Activated naive CD4-positive, alpha-beta T cell (primary cell): ENCODE measurements around the gene AAGAB.
"Not testable (repeated sequence)": the region's sequence is repeated elsewhere in the genome, so short reads cannot be mapped to it uniquely, and the experiment has no call there.

Experiments used
- DNase-seq, 4 experiments: peaks; one replicate each; lab custom pipeline; 2025; lab: John Stamatoyannopoulos, UW

The AAGAB gene

DNA sequence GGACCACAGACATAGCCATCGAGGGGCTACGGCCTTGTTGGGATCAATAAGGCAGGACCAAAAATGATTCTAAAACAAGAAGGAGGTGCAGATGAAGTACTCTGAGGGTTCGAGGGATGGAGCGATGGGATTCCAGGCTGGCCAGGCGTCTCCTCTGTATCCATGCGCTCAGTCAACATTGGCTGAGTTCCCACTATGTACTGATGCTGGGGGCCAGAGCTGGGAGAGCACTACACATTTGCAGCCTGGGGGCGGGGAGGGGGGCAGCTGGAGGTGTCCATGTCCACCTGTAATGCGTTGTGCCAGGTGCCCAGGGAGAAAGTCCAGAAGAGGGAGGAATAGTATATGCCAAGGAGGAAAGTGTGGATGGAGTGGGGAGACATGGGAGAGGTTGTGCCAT is 81.5 kb downstream of the AAGAB start:
- no peak for DNase-seq

DNA sequence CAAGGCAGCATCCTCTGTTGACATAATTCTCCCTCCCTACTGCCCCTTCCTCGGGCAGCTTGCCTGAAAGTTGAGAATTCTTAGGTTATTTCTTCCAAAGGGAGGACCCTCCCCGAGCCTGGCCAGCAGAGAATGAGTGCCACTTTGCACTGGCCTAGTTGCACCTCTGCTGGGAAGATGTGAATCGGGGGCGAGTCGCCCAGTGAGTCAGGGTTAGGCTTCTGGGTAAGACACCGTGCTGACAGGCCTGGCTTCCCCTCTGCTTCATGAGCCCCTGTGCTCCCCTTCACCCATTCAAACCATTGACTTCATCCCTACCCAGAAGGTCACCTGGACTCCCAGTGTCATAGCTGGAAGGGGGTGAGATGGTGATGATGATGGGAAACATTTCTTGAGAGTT is 82.3 kb downstream of the AAGAB start:
- no peak for DNase-seq

GRCh38 chr15:67171471-67171870 is 83.0 kb downstream of the AAGAB start:
- DNase-seq, result no peak

- DNase-seq, result no peak
These were observed 84.1 kb downstream of the AAGAB start for GRCh38 chr15:67170143-67170925.

DNA sequence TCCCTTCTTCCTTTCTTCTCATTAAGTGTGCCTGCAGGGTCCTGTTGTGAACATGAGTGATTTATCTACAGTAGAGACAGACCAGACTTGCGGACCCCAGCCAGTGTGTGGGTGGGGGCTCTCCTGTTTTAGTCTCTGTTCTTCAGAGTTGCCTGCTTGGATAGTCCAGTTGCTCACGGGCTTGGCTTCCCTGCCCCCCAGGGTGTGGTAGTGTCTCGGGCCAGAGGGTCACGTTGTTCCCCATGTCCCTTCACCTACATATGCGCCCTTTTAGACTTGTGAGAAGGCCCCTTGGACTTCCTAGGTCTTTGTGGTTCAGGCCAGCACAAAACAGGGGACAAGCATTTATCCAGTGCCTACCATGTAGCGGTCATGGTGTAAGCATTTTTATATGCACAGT is 85.8 kb downstream of the AAGAB start:
- DNase-seq, result no peak

DNA sequence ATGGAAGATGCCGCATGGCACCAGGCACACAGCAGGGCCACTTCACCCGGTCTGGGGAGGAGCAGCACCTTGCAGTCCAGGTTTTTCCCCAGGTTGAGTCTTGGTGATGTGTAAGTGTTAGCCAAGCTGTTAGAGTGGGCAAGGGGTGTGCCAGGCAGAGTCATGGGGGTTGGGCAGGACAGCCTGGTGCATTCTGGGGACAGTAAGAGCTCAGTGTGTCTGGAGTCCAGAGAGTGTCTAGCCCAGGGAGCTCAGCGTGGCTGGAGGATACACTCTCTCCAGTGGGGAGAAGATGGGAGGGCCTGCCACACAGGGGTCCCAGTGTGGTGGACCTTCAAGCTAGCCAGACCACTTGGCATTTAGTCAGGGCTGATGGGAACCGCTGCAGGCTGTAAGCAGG is 87.4 kb downstream of the AAGAB start:
- DNase-seq, result no peak

DNA sequence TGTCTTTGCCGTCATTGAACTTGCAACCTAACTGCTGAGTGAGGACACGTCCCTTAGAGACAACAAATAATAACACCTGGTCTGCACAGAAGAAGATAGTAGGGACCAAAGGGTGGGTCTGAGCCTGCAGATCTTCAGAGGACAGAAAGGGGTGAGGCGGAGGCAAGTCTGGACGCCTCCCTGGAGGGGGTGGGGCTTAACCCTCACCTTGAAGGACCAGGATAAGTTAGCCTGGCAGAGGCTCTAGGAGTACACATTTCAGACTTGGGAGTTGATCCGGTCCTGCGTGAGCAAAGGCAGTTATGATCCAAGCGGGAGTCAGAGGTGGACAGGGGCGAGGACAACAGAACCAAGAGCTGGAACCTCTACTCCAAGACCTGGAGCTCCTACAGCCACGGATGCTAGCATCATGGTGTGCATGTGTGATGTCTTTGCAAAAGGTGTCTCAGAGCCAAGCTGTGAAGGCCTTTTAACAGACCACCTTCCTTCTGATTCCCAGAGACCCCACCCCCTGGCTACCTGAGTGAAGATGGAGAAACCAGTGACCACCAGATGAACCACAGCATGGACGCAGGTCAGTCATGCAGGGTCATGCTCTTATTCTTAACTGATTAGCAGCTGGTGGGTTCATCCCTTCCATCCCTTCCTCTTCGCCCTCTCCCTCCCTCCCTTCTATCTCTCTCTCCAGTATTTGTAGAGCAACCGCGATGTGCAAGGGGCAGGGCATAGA is 88.0 kb downstream of the AAGAB start:
- DNase-seq, result no peak

GRCh38 chr15:67165254-67166253 is 88.9 kb downstream of the AAGAB start:
- no peak for DNase-seq

- DNase-seq, result no peak
These were observed 89.6 kb downstream of the AAGAB start for GRCh38 chr15:67164811-67165253.

DNA sequence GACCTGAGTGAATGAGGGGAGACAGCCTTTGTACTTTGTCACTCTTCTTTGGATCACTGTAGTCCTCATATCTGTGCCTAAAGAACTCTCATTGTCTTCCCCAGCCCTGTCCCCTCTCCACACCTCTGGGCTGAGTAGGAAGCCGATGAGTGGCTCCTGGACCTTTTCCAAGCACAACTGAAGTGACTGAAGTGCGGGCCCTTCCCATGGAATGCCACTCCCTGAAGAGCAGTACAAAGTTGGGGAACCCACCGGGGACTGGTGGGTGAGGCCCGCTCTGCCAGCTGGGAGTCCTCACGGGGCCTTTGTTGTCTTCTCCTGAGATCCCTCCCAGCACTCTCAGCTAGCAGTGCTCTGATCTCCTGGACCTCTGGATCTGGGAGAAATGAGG is 90.1 kb downstream of the AAGAB start:
- DNase-seq, result no peak

DNA sequence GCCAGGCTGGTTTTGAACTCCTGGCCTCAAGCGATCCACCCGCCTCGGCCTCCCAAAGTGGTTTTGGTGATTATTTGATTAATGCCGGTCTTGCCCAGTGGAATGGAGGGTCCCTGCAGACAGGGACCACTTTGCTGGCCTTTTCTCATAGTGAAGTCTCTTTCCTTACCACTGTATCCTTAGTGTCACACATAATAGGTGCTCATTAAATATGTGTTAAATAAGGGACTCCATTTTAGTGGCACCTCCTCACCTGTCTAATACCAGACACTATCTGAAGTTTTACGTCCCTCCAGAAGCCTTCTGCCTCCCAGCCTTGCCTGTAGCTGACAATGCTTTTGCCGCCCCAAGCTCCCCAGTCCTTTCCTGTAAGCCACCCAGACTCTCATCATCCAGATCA is 91.3 kb downstream of the AAGAB start:
- DNase-seq, result no peak

DNA sequence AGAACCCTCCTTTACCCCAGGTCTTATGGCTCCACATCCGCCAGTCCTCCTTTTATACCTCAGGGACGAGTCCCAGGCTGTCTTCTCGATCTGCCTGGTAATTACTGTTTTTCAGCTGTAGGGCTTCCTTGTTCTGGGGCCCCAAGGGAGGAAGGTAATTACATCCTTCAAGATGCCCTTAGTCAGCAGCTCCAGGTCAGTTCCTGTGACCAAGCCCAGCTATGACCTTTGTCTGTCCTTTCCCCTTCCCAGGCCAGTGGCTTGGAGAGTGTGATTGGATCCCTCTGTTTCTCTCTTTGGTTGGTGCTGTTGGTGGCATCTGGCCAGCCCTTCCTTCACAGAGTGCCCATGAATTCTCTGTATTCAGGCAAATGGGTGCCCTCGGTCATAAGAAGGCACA is 92.6 kb downstream of the AAGAB start:
- DNase-seq, result no peak

DNA sequence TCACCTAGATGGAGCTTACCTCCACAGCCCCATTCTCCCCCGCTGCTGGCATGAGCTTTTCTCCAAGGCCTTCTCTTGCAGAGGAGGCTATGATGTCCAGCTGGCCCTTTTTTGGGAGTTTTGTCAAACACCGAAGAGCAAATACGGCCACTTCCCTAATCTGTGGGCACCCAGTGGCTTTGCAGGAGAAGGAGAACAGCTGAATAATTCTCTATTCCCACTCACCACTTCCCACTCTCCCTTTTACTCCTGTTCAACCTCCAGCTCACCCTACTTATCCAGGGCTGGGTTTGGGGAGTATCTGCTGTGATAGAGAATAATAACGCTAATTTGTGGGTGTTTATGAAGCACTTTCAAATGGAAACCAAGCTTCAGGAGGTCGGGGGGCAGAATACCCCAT is 93.0 kb downstream of the AAGAB start:
- DNase-seq, result no peak

GRCh38 chr15:67158367-67158766 is 96.1 kb downstream of the AAGAB start:
- DNase-seq, result no peak

DNA sequence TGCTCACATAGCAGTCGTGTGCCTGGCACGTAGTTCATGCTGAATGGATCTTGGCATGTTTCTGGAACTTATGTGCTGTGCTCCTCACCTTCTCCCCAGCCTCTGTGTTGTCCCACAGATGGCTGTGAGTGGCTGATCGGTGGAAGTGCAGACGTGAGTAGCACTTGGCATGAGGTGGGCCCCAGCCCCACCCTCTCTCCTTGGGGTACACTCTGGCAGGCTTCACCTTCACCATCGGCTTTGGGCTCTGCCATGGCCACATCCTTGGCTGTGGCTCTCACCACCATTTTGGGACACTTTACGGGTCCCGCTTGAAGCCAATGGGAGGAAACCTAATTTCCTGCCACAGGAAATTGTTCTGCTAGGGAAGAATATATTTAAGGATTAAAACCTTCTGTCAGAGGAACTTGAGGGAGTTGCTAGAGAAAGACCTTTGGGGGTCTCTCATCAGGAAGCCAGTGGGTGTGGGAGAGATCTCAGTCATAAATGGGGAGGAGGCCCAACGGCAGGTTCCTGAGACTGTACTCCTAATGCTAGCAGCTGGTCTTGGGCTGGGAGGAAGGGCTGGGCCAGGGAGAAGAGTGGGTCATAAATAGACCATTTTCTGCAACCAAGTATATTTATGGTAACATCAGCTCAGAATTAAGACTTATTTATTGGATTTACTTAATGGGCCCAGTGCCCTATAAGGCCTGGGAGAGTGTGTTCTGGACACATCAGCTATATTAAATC is 96.8 kb downstream of the AAGAB start:
- no peak for DNase-seq

- no peak for DNase-seq
These were observed 97.6 kb downstream of the AAGAB start for GRCh38 chr15:67156834-67157233.

- DNase-seq, result no peak
These were observed 98.0 kb downstream of the AAGAB start for GRCh38 chr15:67156426-67156825.

DNA sequence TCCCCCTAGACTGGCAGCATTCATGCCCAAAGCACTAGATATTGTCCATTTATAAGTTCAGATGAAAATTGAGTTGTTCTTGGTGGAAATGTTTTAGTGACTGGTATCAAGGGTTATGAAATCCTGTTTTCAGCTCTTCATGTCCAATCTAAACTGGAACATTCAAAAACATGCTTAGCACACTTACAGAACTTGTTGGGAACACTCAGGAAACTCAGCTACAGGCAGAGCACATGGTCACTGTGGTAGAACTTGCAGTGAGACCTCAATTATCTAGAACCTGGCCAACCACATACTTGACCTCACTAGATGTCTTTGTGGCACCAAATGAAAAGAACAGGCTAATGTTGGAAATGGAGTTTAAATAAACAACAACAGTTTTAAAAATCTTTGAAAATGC is 100.2 kb downstream of the AAGAB start:
- no peak for DNase-seq

GRCh38 chr15:67153044-67153443 is 101.4 kb downstream of the AAGAB start:
- not testable (repeated sequence) for DNase-seq

- no peak for DNase-seq
These were observed 102.0 kb downstream of the AAGAB start for GRCh38 chr15:67152429-67152828.
